HG02885 (cell line): ENCODE measurements around the gene RSL1D1.
"Not testable (repeated sequence)": the region's sequence is repeated elsewhere in the genome, so short reads cannot be mapped to it uniquely, and the experiment has no call there.

Source experiments
- ATAC-seq: cut with Tn5 transposase; IDR thresholded peaks from one replicate; pipeline ENCODE4 v1.9.1; 2021; ENCODE audit warnings: mild to moderate bottlenecking; ENCODE audit not compliant: unreplicated experiment, poor library complexity

The RSL1D1 gene

DNA sequence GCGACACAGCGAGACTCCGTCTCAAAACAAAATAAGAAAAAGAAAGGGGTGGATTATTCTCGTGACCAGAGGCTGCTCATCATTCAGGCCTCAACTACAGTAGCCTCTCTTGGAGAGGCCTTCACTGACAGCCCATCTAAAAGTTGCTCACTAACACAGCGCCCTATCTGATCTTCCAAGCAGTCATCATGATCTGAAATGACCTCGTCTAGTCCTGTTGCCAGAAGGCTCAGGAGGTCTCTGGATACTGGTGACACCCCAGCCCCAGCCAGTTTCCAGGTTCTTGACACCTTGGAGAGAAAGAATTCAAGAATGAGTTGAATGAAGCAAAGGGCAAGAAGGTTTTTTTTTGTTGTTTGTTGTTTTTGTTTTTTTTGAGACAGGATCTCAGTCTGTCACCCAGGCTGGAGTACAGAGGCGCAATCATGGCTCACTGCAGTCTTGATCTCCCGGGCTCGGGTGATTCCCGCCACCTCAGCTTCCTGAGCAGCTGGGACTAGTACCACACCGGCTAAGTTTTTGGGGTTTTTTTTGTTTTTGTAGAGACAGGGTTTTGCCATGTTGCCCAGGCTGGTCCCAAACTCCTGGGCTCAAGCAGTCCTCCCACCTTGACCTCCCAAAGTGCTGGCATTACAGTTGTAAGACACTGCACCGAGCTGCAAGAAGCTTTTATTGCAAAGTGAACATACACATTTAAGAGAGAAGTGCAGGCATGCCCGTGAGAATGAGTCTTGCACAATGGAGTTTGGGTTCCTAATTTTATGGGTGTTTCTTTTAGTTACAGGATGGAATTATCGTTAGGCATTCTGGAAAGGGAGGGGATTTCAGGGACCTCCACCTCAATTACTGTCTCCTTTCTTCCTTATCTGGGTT, 51.6 kb downstream of the RSL1D1 start:
- no peak for ATAC-seq

GRCh38 chr16:11799017-11799381, 52.3 kb downstream of the RSL1D1 start:
- no peak for ATAC-seq

GRCh38 chr16:11797957-11798299, 53.4 kb downstream of the RSL1D1 start:
- no peak for ATAC-seq

- ATAC-seq: peak; percentile 92
Observed at GRCh38 chr16:11797166-11797956, 54.0 kb downstream of the RSL1D1 start, which contains the start of gene ZC3H7A. ZC3H7A (minus strand) TSS chr16:11797258; CDS start chr16:11782354, 14,904 bp downstream.

DNA sequence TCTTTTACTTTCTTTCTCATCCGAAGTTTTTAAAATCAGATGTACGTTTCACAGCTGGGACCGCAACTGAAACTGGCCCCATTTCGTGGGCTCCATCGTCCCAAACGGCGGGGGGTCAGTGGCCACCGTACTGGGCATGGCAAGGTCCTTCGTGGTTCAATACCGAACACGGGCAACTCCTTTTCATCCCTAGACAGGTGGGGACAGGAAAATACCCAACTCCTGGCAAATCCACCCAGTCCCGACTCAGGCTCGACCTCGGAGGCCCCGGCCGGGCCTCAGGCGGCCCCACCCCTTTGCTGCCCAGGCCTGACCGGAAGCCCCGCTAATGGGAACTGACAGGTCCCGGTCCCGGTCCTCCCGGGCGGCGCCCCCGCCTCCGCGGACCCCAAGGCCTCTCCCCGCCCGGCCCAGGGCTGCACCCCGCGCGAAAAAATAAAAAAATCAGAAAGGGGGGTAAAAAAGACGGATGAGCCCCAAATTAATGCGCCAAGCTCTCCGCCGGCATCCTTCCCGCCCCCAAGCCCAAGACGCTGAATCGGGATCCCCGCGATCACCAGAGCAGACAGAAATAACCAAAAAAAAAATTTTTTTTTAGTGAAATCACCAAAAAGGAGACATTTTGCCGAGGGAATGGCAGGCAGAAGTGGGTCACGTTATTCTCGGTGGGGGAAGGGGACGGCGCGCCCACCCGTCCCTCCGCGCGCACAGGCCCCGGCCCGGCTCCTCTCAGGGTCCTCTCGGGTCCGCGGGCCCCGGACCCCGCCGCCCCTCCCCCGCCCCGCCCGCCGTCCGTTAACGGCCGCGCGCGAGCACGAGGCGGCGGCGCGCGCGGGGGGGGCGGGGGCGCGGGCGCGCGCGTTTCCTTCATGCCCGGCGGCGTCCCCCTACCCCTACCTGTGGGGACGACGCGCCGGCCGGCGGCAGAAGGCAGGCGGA, 54.8 kb downstream of the RSL1D1 start:
- ATAC-seq: no peak

DNA sequence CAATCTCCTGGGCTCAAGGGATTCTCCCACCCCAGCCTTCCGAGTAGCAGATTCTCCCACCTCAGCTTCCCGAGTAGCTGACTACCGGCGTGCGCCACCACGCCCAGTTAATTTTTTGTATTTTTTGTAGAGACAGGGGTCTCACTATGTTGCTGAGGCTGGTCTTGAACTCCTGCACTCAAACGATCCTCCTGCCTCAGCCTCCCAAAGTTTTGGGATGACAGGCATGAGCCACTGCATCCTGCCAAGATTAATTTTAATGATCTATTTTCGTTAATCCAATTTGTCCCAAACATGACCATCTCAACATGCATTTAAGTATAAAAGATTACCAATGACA, 55.5 kb downstream of the RSL1D1 start:
- no peak for ATAC-seq

DNA sequence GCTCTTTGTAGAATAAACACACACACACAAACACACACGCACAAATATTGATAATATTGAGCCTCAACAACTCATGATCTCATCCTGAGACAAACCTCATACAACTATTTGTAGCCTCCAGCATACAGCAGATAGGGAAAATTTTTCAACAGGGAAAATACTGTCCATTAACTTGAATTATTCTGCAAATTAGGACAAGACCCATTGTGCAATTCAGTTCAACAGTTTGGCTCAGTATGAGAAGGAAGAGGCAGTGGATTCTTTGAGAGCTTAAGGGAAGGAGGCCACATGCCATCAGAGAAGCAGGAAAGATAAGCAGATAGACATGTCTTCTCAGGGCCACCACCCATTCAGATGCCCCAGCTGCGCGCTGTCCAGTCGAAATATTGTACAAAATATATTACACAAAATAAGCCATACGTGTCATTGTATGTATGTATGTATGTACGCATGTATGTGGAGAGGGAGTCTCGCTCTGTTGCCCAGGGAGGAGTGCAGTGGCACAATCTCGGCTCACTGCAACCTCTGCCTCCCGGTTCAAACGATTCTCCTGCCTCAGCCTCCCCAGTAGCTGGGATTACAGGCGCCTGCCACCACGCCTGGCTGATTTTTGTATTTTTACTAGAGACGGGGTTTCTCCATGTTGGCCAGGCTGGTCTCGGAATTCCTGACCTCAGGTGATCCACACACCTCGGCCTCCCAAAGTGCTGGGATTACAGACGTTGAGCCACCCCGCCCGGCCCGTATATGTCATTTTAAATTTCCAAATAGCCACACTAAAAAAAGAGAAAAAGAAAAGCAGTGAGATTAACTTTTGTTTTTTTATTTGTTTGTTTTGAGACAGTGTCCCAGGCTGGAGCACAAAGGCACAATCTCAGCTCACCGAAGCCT, 56.1 kb downstream of the RSL1D1 start:
- ATAC-seq: no peak

DNA sequence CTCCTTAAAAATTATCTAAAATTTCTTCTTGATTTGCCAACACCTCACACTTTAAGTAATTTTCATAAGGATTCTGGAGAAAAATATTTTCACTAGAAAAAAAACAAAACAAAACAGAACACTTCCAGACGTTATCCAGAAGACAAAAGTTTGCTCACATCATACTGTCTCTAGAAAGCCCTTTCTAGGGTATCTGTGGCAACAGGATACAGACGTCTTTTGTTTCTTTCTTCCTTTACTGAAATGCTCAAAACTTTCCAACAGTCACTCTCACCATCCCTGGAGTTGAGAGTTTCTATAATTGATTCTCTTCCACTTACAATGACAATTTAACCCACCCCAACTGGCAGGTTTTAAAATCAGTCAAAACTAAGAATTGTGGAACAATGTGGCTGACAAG, 56.9 kb downstream of the RSL1D1 start:
- ATAC-seq: no peak

- no peak for ATAC-seq
Observed at GRCh38 chr16:11793840-11794239, 57.5 kb downstream of the RSL1D1 start.

DNA sequence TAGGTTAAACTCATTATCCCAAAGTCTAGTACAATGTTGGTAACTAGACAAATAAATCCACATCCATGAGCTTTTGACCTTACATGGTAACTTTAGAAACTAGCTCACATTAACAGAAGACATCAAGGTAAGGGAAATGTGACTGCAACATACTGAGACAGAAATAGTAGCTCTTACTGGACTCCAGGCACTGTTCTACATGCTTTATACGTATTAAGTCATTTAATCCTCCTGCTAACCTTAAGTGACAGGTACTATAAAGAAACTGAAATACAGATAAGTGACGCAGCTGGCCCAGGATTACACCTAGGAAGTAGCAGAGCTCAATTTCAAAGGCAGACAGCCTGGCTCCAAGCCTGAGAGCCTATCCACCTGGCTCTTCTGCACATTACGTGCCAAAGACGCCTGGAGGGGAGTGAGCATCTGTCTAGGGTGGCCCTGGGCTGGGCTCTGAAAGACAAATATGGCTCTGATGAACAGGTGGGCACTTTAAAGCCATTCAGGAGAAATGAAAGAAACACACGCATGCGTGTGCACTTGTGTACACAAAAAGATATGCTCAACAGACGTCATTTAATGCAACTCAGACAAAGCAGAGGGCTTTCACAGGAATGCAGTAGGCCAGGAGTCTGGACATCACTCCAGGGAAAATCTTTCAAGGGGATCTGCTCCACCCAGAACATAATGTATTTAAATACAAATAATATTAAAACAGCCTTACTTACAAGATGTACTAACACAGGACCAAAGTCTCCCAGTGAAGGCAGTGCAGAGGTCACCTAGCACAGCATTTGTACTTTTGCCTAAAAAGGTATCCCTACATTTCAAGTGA, 58.7 kb downstream of the RSL1D1 start:
- ATAC-seq: no peak

- ATAC-seq: no peak
Observed at GRCh38 chr16:11791144-11791828, 60.1 kb downstream of the RSL1D1 start.

GRCh38 chr16:11788914-11789313, 62.4 kb downstream of the RSL1D1 start:
- no peak for ATAC-seq

DNA sequence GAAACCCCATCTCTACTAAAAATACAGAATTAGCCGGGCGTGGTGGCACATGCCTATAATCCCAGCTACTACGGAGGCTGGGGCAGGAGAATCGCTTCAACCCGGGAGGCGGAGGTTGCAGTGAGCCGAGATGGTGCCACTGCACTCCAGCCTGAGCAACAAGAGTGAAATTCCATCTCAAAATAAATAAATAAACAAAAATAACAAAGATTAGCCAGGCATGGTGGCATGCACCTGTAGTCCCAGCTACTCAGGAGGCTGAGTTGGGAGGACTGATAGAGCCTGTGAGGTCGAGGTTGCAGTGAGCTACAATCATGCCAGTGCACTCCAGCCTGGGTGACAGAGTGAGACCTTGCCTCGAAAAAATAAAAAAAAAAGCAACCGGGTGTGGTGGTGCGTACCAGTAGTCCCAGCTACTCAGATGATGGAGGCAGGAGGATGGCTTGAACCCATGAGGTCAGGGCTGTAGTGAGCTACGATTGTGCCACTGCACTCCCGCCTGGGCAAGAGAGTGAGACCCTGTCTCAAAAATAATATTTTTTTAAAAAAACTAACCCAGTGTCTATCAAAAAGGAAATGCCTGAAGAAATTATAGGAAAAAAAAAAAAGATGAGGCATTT, 66.3 kb downstream of the RSL1D1 start:
- not testable (repeated sequence) for ATAC-seq

DNA sequence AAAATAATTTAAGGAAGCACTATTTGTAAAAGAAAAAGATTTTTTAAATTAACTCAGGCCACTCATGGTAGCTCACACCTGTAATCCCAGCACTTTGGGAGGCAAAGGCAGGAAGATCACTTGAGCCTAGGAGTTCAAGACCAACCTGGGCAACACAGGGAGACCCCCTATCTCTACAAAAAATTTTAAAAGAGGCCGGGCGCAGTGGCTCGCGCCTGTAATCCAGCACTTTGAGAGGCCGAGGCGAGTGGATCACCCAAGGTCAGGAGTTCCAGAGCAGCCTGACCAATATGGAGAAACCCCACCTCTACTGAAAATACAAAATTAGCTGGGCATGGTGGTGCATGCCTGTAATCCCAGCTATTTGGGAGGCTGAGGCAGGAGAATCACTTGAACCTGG, 67.0 kb downstream of the RSL1D1 start:
- ATAC-seq: not testable (repeated sequence)

- no peak for ATAC-seq
Observed at GRCh38 chr16:11784038-11784369, 67.3 kb downstream of the RSL1D1 start.
